Activated naive CD4-positive, alpha-beta T cell treated with anti-CD3 and anti-CD28 coated beads for 36 hours (primary cell): ENCODE results near the gene CCDC91. TPM values are rescaled to one million over a fixed set of nuclear protein-coding genes. Genes with fewer than 3 reads are reported as not detected.

ENCODE experiments used
- CTCF ChIA-PET: fragments of 350-600 bp; sonication (Branson Sonifier 250); formaldehyde crosslinking; loops from one replicate; lab custom pipeline; 2021; ENCODE audit warnings: antibody characterized with exemption; lab: Charles Lee
- DNase-seq: peaks from one replicate; pipeline ENCODE4 v3.0.0-alpha.2; 2020
- H3K27ac Mint-ChIP-seq: one replicate; pipeline ENCODE4 v1.8.0; 2021; ENCODE audit warnings: mild to moderate bottlenecking, mixed read lengths
- H3K27me3 Mint-ChIP-seq: one replicate; pipeline ENCODE4 v1.8.0; 2021; ENCODE audit warnings: low read depth, mixed read lengths
- H3K36me3 Mint-ChIP-seq: one replicate; pipeline ENCODE4 v1.8.0; 2021; ENCODE audit warnings: low read depth, mixed read lengths
- H3K4me1 Mint-ChIP-seq: one replicate; pipeline ENCODE4 v1.8.0; 2021; ENCODE audit warnings: low read depth, mixed read lengths
- H3K4me3 Mint-ChIP-seq: one replicate; pipeline ENCODE4 v1.8.0; 2021; ENCODE audit warnings: mild to moderate bottlenecking, moderate library complexity, mixed read lengths
- H3K9me3 Mint-ChIP-seq: one replicate; pipeline ENCODE4 v1.8.0; 2021; ENCODE audit warnings: mixed read lengths
- intact Hi-C: fragments of 100-400 bp; cut with micrococcal nuclease; formaldehyde crosslinking; loops from one replicate; pipeline ENCODE4 v1.15.1; 2023
- total RNA-seq, 2 experiments: library from RNA; stranded (reverse); gene quantifications; one replicate each; pipeline ENCODE4 v1.2.3, GENCODE V29; 2021

The CCDC91 gene
- total RNA-seq, 2 experiments from 2014 or later = 15.3 to 16.1 TPM

GRCh38 chr12:28218875-28219274, 28.6 kb downstream of the CCDC91 start:
- Mint-ChIP-seq H3K4me3 (no peak overlapping the region), H3K4me1 (peaks cover 65% of the 10 kb centered on the region), H3K9me3 (peaks cover 9% of the 10 kb centered on the region), H3K27ac (no peak overlapping the region), H3K27me3 (no peaks in the 10 kb centered on the region), H3K36me3 (peaks cover 8% of the 10 kb centered on the region)
- CTCF ChIA-PET = interaction anchor here (0.6 to 0.7 kb wide), 2 partner anchors 17 to 128 kb away, joined by 3 to 5 read pairs; no protein-coding TSS in a partner anchor
- intact Hi-C loops = loop anchor here (1.0 kb wide), 1 partner anchor 34 kb away; no protein-coding TSS in a partner anchor
- DNase-seq = no peak

GRCh38 chr12:28219827-28220226, 29.6 kb downstream of the CCDC91 start:
- H3K9me3 Mint-ChIP-seq = peaks cover 9% of the 10 kb centered on the region

GRCh38 chr12:28222081-28222700, 31.9 kb downstream of the CCDC91 start:
- Mint-ChIP-seq H3K27ac (peak overlapping the region; percentile 64), H3K36me3 (peaks cover 14% of the 10 kb centered on the region), H3K4me3 (peak overlapping the region; percentile 27), H3K4me1 (peaks cover 58% of the 10 kb centered on the region), H3K9me3 (peaks cover 10% of the 10 kb centered on the region), H3K27me3 (no peaks in the 10 kb centered on the region)
- CTCF ChIA-PET = interaction anchor here (0.6 to 1.2 kb wide), 3 partner anchors 26 to 29 kb away, joined by 3 to 6 read pairs (median 3); no protein-coding TSS in a partner anchor
- DNase-seq = peak; percentile 83
- intact Hi-C loops = loop anchor here (2.0 to 10.0 kb wide), 2 partner anchors 155 to 1477 kb away; no protein-coding TSS in a partner anchor

More at GRCh38 chr12:28219827-28220226, 29.6 kb downstream of the CCDC91 start:
- Mint-ChIP-seq H3K36me3 (peaks cover 3% of the 10 kb centered on the region), H3K4me3 (no peak overlapping the region), H3K27me3 (no peaks in the 10 kb centered on the region), H3K4me1 (peaks cover 65% of the 10 kb centered on the region), H3K27ac (no peak overlapping the region)
- CTCF ChIA-PET = no interaction called here
- intact Hi-C loops = loop anchor here (10.0 kb wide), 1 partner anchor 1475 kb away; no protein-coding TSS in a partner anchor
- no peak for DNase-seq

- intact Hi-C loops = loop anchor here (1.0 to 10.0 kb wide), 11 partner anchors 9 to 1478 kb away; no protein-coding TSS in a partner anchor
- H3K9me3 Mint-ChIP-seq = peaks cover 7% of the 10 kb centered on the region
- CTCF ChIA-PET = interaction anchor here (1.2 kb wide), 1 partner anchor 25 kb away, joined by 6 read pairs; no protein-coding TSS in a partner anchor
- H3K27ac Mint-ChIP-seq = peak overlapping the region; percentile 87
- peak overlapping the region; percentile 48 for H3K4me3 Mint-ChIP-seq
- H3K36me3 Mint-ChIP-seq = peaks cover 19% of the 10 kb centered on the region
- DNase-seq = peak; percentile 52
- peaks cover 56% of the 10 kb centered on the region for H3K4me1 Mint-ChIP-seq
- no peaks in the 10 kb centered on the region for H3K27me3 Mint-ChIP-seq
Measured at GRCh38 chr12:28223025-28223554, 32.8 kb downstream of the CCDC91 start.

DNA sequence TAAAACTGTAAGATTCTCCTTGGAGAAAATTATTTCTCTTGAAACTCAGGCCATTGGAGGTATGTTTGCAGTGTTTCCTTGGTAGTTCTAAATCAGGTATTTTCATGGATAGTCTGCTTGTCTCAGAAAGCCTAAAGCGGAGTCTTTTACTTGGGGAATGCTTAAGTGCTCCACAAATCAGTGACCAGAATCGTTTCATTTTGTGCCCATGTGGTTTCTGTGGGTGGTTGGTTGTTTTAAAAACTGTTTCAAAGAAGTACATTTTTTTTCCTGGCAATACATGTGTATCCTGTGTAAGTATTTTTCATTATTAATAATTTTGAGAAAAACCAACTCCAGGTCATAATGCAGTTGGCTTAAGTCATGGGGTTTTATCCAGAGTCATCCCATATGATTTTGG, 33.6 kb downstream of the CCDC91 start:
- intact Hi-C loops = loop anchor here (1.0 to 10.0 kb wide), 11 partner anchors 8 to 1479 kb away; no protein-coding TSS in a partner anchor
- Mint-ChIP-seq H3K4me1 (peaks cover 58% of the 10 kb centered on the region), H3K9me3 (peaks cover 2% of the 10 kb centered on the region), H3K27me3 (no peaks in the 10 kb centered on the region), H3K4me3 (no peak overlapping the region), H3K36me3 (peaks cover 16% of the 10 kb centered on the region), H3K27ac (no peak overlapping the region)
- DNase-seq = no peak
- CTCF ChIA-PET = no interaction called here

GRCh38 chr12:28226705-28227104, 36.4 kb downstream of the CCDC91 start:
- H3K4me1 Mint-ChIP-seq = peaks cover 63% of the 10 kb centered on the region
- CTCF ChIA-PET = no interaction called here
- intact Hi-C loops = loop anchor here (10.0 kb wide), 1 partner anchor 1482 kb away; no protein-coding TSS in a partner anchor

GRCh38 chr12:28227251-28227650, 37.0 kb downstream of the CCDC91 start:
- intact Hi-C loops = loop anchor here (10.0 kb wide), 1 partner anchor 1482 kb away; no protein-coding TSS in a partner anchor
- H3K4me1 Mint-ChIP-seq = peaks cover 63% of the 10 kb centered on the region
- H3K27ac Mint-ChIP-seq = no peak overlapping the region
- H3K36me3 Mint-ChIP-seq = peaks cover 20% of the 10 kb centered on the region
- H3K27me3 Mint-ChIP-seq = no peaks in the 10 kb centered on the region
- CTCF ChIA-PET = no interaction called here
- H3K4me3 Mint-ChIP-seq = no peak overlapping the region
- DNase-seq = no peak
- peaks cover 1% of the 10 kb centered on the region for H3K9me3 Mint-ChIP-seq

More at GRCh38 chr12:28226705-28227104, 36.4 kb downstream of the CCDC91 start:
- H3K36me3 Mint-ChIP-seq = peaks cover 20% of the 10 kb centered on the region
- H3K27ac Mint-ChIP-seq = no peak overlapping the region
- H3K27me3 Mint-ChIP-seq = no peaks in the 10 kb centered on the region
- no peak overlapping the region for H3K4me3 Mint-ChIP-seq
- no peak for DNase-seq
- H3K9me3 Mint-ChIP-seq = peaks cover 1% of the 10 kb centered on the region

GRCh38 chr12:28231248-28231647, 41.0 kb downstream of the CCDC91 start:
- Mint-ChIP-seq H3K4me3 (no peak overlapping the region), H3K27ac (no peak overlapping the region), H3K9me3 (no peaks in the 10 kb centered on the region), H3K27me3 (no peaks in the 10 kb centered on the region), H3K36me3 (peaks cover 15% of the 10 kb centered on the region), H3K4me1 (peaks cover 58% of the 10 kb centered on the region)
- DNase-seq = no peak
- intact Hi-C loops = no loop called here
- CTCF ChIA-PET = no interaction called here

DNA sequence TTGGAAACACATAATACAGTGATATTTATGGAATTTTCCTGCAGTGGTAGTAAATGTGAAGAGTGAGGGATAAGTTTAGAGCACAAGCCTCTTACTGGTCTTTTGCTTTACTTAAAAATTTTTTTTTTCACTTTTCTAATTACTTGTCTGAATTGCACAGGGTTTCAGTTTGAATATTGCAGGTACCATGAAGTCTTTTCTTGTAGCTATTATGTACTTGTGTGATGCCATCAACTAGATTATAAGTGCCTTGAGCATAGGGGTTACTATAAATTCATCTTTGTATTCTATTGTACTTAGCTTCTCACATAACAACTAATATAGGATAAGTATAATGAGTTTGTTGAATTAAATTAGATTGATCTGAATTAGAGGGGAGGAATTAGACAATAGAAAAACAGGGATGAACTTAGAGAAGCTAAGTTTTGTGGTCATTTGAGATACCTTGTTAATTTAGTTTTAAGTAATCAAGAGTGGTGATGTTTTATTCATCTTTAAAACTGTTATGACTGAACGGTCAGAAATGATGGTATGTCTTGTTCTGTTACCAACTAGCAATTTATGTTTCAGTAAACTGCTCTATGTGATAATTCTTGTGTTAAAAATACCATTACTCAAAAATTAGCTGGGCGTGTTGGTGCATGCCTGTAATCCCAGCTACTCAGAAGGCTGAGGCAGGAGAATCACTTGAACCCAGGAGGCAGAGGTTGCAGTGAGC, 42.1 kb downstream of the CCDC91 start:
- intact Hi-C loops = loop anchor here (1.0 kb wide), 2 partner anchors 9 to 21 kb away; no protein-coding TSS in a partner anchor
- CTCF ChIA-PET = no interaction called here
- H3K4me1 Mint-ChIP-seq = peaks cover 51% of the 10 kb centered on the region

DNA sequence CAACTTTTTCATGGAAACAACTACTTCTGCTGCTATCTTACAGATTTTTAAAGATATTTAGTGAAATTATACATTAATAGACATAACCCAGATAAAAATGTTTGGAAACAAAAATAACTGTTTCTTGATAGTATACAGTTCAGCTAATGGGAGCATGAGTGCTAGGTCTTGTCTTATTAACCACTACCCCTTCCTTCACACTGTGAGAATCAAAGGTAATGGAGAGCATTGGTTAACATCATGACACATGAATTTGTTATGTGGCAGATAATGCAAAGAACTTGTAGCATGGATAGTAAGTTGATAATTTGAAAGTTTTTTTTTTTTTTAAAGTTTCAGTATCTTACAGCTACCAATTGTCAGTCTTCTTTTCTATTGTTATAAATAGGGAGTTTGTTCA, 44.2 kb downstream of the CCDC91 start:
- Mint-ChIP-seq H3K27me3 (no peaks in the 10 kb centered on the region), H3K4me3 (no peak overlapping the region), H3K4me1 (peaks cover 40% of the 10 kb centered on the region), H3K9me3 (no peaks in the 10 kb centered on the region), H3K27ac (no peak overlapping the region), H3K36me3 (peaks cover 4% of the 10 kb centered on the region)
- DNase-seq = no peak
- CTCF ChIA-PET = interaction anchor here (1.3 to 1.4 kb wide), 2 partner anchors 14 to 41 kb away, joined by 3 read pairs; no protein-coding TSS in a partner anchor
- intact Hi-C loops = no loop called here

More for the DNA sequence above, 42.1 kb downstream of the CCDC91 start:
- Mint-ChIP-seq H3K9me3 (no peaks in the 10 kb centered on the region), H3K27ac (no peak overlapping the region), H3K4me3 (no peak overlapping the region), H3K27me3 (no peaks in the 10 kb centered on the region), H3K36me3 (peaks cover 6% of the 10 kb centered on the region)
- no peak for DNase-seq

GRCh38 chr12:28235015-28235414, 44.8 kb downstream of the CCDC91 start:
- Mint-ChIP-seq H3K4me1 (peaks cover 34% of the 10 kb centered on the region), H3K27me3 (no peaks in the 10 kb centered on the region), H3K27ac (no peak overlapping the region), H3K4me3 (no peak overlapping the region), H3K36me3 (peaks cover 2% of the 10 kb centered on the region), H3K9me3 (no peaks in the 10 kb centered on the region)
- CTCF ChIA-PET = no interaction called here
- no peak for DNase-seq
- intact Hi-C loops = no loop called here

GRCh38 chr12:28235985-28236384, 45.7 kb downstream of the CCDC91 start:
- Mint-ChIP-seq H3K9me3 (no peaks in the 10 kb centered on the region), H3K27ac (no peak overlapping the region), H3K4me3 (no peak overlapping the region), H3K27me3 (no peaks in the 10 kb centered on the region), H3K36me3 (no peaks in the 10 kb centered on the region), H3K4me1 (peaks cover 30% of the 10 kb centered on the region)
- intact Hi-C loops = no loop called here
- CTCF ChIA-PET = interaction anchor here (0.6 kb wide), 1 partner anchor 17 kb away, joined by 3 read pairs; no protein-coding TSS in a partner anchor
- DNase-seq = no peak
